HuH-7 (cell line): ENCODE results near the gene ZBTB46.
A peak's percentile ranks its signal among the peaks of the same experiment; 100 is the strongest.

Source experiments
- DNase-seq: peaks from one replicate; pipeline ENCODE4 v3.0.0; 2011; ENCODE audit warnings: low spot score

The ZBTB46 gene

GRCh38 chr20:63837479-63837878, 6.4 kb upstream of the ZBTB46 start:
- DNase-seq, result no peak

- DNase-seq, result no peak
Measured at GRCh38 chr20:63836458-63837344, 5.6 kb upstream of the ZBTB46 start.

DNA sequence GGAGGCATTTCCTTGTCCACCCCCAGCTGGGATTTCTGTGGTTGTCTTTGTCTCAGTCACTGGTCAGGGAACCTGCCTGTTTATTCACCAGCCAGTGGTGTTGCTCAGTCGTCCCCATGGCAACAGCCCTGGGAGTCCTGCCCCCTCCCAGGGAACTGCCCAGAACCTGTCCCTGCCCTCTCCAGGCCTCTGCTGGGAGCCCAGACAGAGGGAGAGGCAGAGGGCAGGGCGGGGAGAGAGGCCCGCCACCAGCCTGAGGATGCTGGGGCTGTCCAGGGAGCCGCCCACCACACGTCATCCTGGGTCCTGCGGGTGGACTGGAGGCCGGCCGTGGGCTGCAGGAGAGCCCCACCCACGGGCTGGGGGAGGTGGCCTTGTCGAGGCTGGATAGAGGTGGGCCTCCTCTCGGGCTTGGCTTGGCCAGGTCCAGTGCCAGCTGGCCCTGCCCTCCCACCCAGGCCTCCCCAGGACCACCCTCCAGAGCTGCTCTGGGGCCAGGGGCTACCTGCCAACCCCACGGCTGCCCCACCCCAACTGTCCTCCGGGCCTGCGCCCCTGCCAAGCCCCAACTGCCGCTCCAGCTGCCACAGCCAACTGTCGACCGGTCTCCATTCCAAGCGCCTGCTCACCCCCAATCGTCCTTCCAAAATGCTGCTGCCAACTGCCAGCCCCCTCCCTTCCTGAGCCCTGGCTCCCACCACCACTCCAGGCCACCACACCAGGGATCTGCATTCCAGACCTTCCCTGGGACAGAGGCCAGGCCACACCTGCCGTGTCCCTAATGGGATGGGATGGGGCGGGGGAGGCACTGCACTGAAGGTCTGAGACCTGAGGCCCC, 4.2 kb upstream of the ZBTB46 start:
- DNase-seq, result peak; percentile 99

GRCh38 chr20:63834491-63834880, 3.4 kb upstream of the ZBTB46 start:
- DNase-seq, result no peak

- DNase-seq, result no peak
Measured at GRCh38 chr20:63833776-63834490, 2.9 kb upstream of the ZBTB46 start.

GRCh38 chr20:63831993-63832686, 1.1 kb upstream of the ZBTB46 start:
- DNase-seq, result peak; percentile 86

- no peak for DNase-seq
Measured at GRCh38 chr20:63831646-63831992, 555 bp upstream of the ZBTB46 start.

DNA sequence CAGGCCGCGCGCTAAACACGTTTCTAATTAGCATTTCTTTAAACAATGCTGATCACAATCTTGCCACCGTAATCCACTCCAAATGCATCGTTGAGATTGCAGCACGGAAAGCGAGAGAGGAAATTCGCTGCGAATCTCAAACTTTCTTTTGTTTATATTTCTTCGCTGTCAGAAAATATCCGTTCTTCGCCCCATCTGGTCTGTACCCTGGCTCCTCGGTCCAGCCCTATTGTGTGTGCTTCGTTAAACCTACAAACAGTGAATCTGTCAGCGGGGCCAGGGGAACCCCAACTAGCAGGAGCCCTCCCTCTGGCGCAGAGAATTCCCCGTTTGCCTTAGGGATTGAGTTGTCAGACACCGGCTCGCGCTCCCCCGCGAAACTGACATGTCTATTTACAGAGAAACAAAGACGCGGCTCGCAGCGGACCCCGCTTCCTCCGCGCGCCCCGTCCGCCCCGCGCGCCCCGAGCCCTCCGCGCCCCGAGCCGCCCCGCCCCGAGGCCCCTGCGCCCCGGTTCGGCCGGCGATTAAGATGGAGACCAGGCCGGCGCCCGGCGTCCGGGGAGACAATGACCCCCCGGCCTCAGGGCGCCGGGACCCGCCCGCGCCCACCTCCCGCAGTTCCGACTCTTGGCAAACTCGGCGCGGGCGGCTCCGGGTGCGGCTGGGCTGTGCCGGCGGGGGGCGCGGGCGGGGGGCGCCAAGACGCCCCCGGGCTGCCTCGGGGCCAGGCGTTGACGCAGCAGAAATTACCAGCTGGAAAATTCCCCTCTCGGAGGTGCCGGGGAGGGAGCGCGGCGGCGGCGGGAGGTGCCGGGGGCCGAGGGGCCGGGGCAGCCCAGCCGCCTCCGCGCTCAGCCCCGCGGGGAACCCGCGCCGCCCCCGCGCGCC, 874 bp downstream of the ZBTB46 start:
- DNase-seq, result no peak

- DNase-seq, result no peak
Measured at GRCh38 chr20:63829603-63829944, 1.5 kb downstream of the ZBTB46 start.

DNA sequence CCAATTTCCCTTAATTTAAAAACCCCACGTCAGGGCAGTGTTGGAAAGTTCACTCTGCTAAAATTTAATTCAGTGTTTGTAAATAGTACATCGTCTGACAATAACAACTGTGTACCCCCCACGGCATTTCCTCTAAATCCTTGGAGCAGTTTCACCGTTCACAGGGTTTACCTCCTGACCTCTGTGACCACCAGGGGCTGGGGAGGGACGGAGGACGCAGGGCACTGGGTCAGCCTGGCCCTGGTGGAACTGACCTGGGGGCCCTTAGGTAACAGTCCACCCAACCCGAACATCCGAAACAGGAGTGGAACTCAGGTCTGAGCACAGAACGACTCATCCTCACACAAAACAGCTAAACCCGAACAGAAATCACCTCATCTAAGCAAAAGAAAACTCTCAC, 2.1 kb downstream of the ZBTB46 start:
- DNase-seq, result no peak

DNA sequence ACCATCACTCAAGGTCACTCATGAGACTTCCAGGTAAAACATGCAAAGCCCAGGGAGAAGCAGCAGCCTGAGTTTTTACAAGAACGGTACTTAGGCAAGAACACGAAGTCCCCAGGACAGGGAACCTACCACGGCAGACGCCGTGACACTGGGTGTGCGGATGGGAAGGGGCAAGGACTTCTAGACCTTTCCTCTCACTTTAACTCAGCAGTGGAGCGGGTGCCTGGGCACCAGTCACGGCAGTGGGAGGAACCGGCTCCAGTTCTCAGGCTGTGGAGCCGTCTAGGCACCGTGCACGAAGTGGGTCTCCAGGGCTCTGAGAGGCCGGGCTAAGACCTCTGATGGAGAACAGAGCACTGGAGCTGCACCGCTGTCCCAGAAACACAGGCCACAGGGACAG, 2.5 kb downstream of the ZBTB46 start:
- no peak for DNase-seq

GRCh38 chr20:63828124-63828523, 2.9 kb downstream of the ZBTB46 start:
- DNase-seq, result no peak

GRCh38 chr20:63826753-63827152, 4.3 kb downstream of the ZBTB46 start:
- no peak for DNase-seq

- no peak for DNase-seq
Measured at GRCh38 chr20:63825331-63826118, 5.5 kb downstream of the ZBTB46 start.

- no peak for DNase-seq
Measured at GRCh38 chr20:63823691-63824311, 7.3 kb downstream of the ZBTB46 start.

GRCh38 chr20:63822276-63822696, 8.8 kb downstream of the ZBTB46 start:
- DNase-seq, result no peak

GRCh38 chr20:63821811-63822210, 9.3 kb downstream of the ZBTB46 start:
- DNase-seq, result no peak

- DNase-seq, result no peak
Measured at GRCh38 chr20:63819224-63819921, 11.7 kb downstream of the ZBTB46 start.

DNA sequence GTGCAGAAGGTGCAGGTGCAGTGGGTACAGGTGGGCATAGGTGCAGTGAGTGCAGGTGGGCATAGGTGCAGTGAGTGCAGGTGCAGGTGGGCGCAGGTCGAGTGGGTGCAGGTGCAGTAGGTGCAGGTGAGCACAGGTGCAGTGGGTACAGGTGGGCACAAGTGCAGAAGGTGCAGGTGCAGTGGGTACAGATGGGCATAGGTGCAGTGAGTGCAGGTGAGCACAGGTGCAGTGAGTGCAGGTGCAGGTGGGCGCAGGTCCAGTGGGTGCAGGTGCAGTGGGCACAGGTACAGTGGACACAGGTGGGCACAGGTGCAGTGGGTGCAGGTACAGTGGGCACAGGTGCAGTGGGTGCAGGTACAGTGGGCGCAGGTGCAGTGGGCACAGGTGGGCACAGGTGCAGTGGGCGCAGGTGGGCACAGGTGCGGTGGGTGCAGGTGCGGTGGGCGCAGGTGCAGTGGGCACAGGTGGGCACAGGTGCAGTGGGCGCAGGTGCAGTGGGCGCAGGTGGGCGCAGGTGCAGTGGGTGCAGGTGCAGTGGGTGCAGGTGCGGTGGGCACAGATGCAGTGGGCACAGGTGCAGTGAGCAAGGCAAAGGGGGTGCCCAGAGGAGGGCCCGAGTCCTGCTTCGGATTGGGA, 15.3 kb downstream of the ZBTB46 start:
- DNase-seq, result no peak
